H1 (cell line): ENCODE data around the gene LCE2B. TPM values are rescaled to one million over a fixed set of nuclear protein-coding genes. Genes with fewer than 3 reads are reported as not detected.

Source experiments
- CTCF ChIA-PET: fragments of 300-600 bp; sonication (Branson Sonifier 250); formaldehyde crosslinking; loops from one replicate; lab custom pipeline; 2021; ENCODE audit not compliant: partially characterized antibody; lab: Charles Lee
- POLR2A ChIA-PET: fragments of 300-600 bp; sonication (Branson Sonifier 250); formaldehyde crosslinking; loops from one replicate; lab custom pipeline; 2021; ENCODE audit warnings: inconsistent platforms; ENCODE audit not compliant: partially characterized antibody; lab: Charles Lee
- DNase-seq, 2 experiments: peaks; one replicate each; pipeline versions ENCODE4 v3.0.0 to v3.0.0-alpha.2; 2010 to 2022; ENCODE audit warnings: low spot score in 2 of 2, low read depth in 1 of 2, mixed read lengths in 1 of 2
- FAIRE-seq: peaks from 2 replicates; lab custom pipeline; 2011; peaks lifted over from hg19 to GRCh38; lab: Jason Lieb, UNC
- H2AFZ ChIP-seq: 2 replicates; pipeline ENCODE4 v1.8.1; 2012; ENCODE audit warnings: low read length, inconsistent platforms
- H2AK5ac ChIP-seq: 2 replicates; pipeline ENCODE4 v1.6.1; 2013; ENCODE audit warnings: low read depth, low read length
- H2BK120ac ChIP-seq: replicated peaks from 2 replicates; pipeline ENCODE3; 2013; ENCODE audit warnings: low read depth, low read length, inconsistent platforms
- H2BK12ac ChIP-seq: 2 replicates; pipeline ENCODE4 v1.6.1; 2013; ENCODE audit warnings: low read depth, low read length
- H2BK15ac ChIP-seq: 2 replicates; pipeline ENCODE4 v1.6.1; 2013; ENCODE audit warnings: low read length
- H2BK20ac ChIP-seq: 2 replicates; pipeline ENCODE4 v1.6.1; 2013; ENCODE audit warnings: low read length
- H2BK5ac ChIP-seq: 2 replicates; pipeline ENCODE4 v1.6.1; 2013; ENCODE audit warnings: low read depth, low read length
- H3K14ac ChIP-seq: 2 replicates; pipeline ENCODE4 v1.6.1; 2013; ENCODE audit warnings: inconsistent platforms; ENCODE audit not compliant: insufficient read length
- H3K18ac ChIP-seq: 2 replicates; pipeline ENCODE4 v1.6.1; 2013; ENCODE audit warnings: low read length; ENCODE audit errors: extremely low read depth
- H3K23ac ChIP-seq: 2 replicates; pipeline ENCODE4 v1.6.1; 2013; ENCODE audit warnings: inconsistent platforms; ENCODE audit not compliant: insufficient read length
- H3K23me2 ChIP-seq: 2 replicates; pipeline ENCODE4 v1.6.1; 2013; ENCODE audit warnings: low read depth, low read length
- H3K27ac ChIP-seq: 2 replicates; pipeline ENCODE4 v1.6.1; 2011; ENCODE audit warnings: low read depth, low read length, inconsistent platforms
- H3K27me3 ChIP-seq, 4 experiments: replicated peaks in 1 of 4; 1 replicate in 1 of 4; 2 replicates in 3 of 4; pipeline versions ENCODE4 v1.6.1 to v1.8.1; 2011 to 2013; ENCODE audit warnings: low read length in 3 of 4, mild to moderate bottlenecking in 3 of 4, inconsistent platforms in 2 of 4, mixed read lengths in 2 of 4, moderate library complexity in 1 of 4; ENCODE audit not compliant: control insufficient read depth in 3 of 4, insufficient read depth in 3 of 4; ENCODE audit errors: extremely low read depth in 1 of 4
- H3K36me3 ChIP-seq, 4 experiments: 2 replicates each; pipeline versions ENCODE4 v1.6.1 to v1.8.1; 2011 to 2013; ENCODE audit warnings: mild to moderate bottlenecking in 4 of 4, low read length in 3 of 4, moderate library complexity in 2 of 4, control low read depth in 1 of 4, inconsistent platforms in 1 of 4; ENCODE audit not compliant: insufficient read depth in 4 of 4, control insufficient read depth in 2 of 4
- H3K4ac ChIP-seq: replicated peaks from 2 replicates; pipeline ENCODE3; 2013; ENCODE audit warnings: low read length, low read depth, mixed read lengths, inconsistent platforms; ENCODE audit not compliant: insufficient read length
- H3K4me1 ChIP-seq, 4 experiments: replicated peaks in 1 of 4; 1 replicate in 1 of 4; 2 replicates in 3 of 4; pipeline versions ENCODE4 v1.6.1 to v1.8.1; 2011 to 2013; ENCODE audit warnings: low read length in 3 of 4, inconsistent platforms in 2 of 4, mixed read lengths in 1 of 4; ENCODE audit not compliant: insufficient read depth in 4 of 4, control insufficient read depth in 3 of 4
- H3K4me2 ChIP-seq, 2 experiments: 2 replicates each; pipeline versions ENCODE4 v1.6.1 to v1.8.1; 2011 to 2013; ENCODE audit warnings: low read depth in 2 of 2, low read length in 2 of 2, control low read depth in 1 of 2, inconsistent platforms in 1 of 2, mild to moderate bottlenecking in 1 of 2; ENCODE audit not compliant: insufficient read depth in 1 of 2
- H3K4me3 ChIP-seq, 4 experiments: fragments of 200-600, 300-600 bp in 1 of 4; sonication (generic), shearing (Covaris generic), sonication (Bioruptor Twin) in 1 of 4; 2 replicates each; pipeline versions ENCODE4 v1.5.1 to v1.8.1; 2011 to 2016; ENCODE audit warnings: low read length in 4 of 4, low read depth in 3 of 4, control low read depth in 2 of 4, inconsistent platforms in 2 of 4, mild to moderate bottlenecking in 2 of 4, mixed read lengths in 1 of 4, moderate library complexity in 1 of 4; ENCODE audit not compliant: insufficient read depth in 2 of 4; ENCODE audit errors: extremely low read depth in 1 of 4
- H3K56ac ChIP-seq: replicated peaks from 2 replicates; pipeline ENCODE3; 2013; ENCODE audit warnings: low read depth, mild to moderate bottlenecking, mixed read lengths, low read length, inconsistent platforms; ENCODE audit not compliant: insufficient read length
- H3K79me1 ChIP-seq: 2 replicates; pipeline ENCODE4 v1.6.1; 2013; ENCODE audit warnings: low read depth, low read length, control low read depth
- H3K79me2 ChIP-seq, 2 experiments: 2 replicates each; pipeline versions ENCODE4 v1.6.1 to v1.8.1; 2012 to 2013; ENCODE audit warnings: low read length in 2 of 2, mild to moderate bottlenecking in 2 of 2, inconsistent platforms in 1 of 2; ENCODE audit not compliant: insufficient read depth in 2 of 2, control insufficient read depth in 1 of 2
- H3K9ac ChIP-seq, 4 experiments: replicated peaks in 1 of 4; 1 replicate in 1 of 4; 2 replicates in 3 of 4; pipeline versions ENCODE4 v1.6.1 to v1.8.1; 2011 to 2013; ENCODE audit warnings: low read depth in 3 of 4, low read length in 3 of 4, control low read depth in 2 of 4, mild to moderate bottlenecking in 2 of 4, moderate library complexity in 2 of 4, inconsistent platforms in 1 of 4; ENCODE audit errors: extremely low read depth in 1 of 4
- H3K9me3 ChIP-seq, 2 experiments: 2 replicates each; pipeline versions ENCODE4 v1.6.1 to v1.8.1; 2012 to 2013; ENCODE audit warnings: mild to moderate bottlenecking in 2 of 2, moderate library complexity in 2 of 2, control low read depth in 1 of 2, inconsistent platforms in 1 of 2, low read depth in 1 of 2, low read length in 1 of 2, mixed read lengths in 1 of 2; ENCODE audit not compliant: insufficient read depth in 2 of 2
- H4K20me1 ChIP-seq, 2 experiments: replicated peaks in 1 of 2; 2 replicates each; pipeline versions ENCODE3 to v1.8.1; 2011 to 2013; ENCODE audit warnings: inconsistent platforms in 2 of 2, low read length in 2 of 2, mild to moderate bottlenecking in 1 of 2; ENCODE audit not compliant: insufficient read depth in 2 of 2, control insufficient read depth in 1 of 2
- H4K5ac ChIP-seq: 2 replicates; pipeline ENCODE4 v1.6.1; 2013; ENCODE audit warnings: low read length, low read depth, mixed read lengths, inconsistent platforms; ENCODE audit not compliant: insufficient read length
- H4K8ac ChIP-seq: 2 replicates; pipeline ENCODE4 v1.8.0; 2013; ENCODE audit warnings: mild to moderate bottlenecking, moderate library complexity, low read length, inconsistent platforms; ENCODE audit not compliant: insufficient read depth; ENCODE audit errors: extremely low read depth
- H4K91ac ChIP-seq: replicated peaks from 2 replicates; pipeline ENCODE3; 2013; ENCODE audit warnings: low read length, mixed read lengths, inconsistent platforms; ENCODE audit not compliant: insufficient read length
- ATF2 ChIP-seq: IDR thresholded peaks from 2 replicates; pipeline ENCODE4 v1.6.1; 2012; ENCODE audit warnings: low read length, inconsistent platforms
- BACH1 ChIP-seq: IDR thresholded peaks from 2 replicates; pipeline ENCODE4 v1.6.1; 2012; ENCODE audit warnings: low read length, improper control_type of control experiment
- CBX8 ChIP-seq: fragments of 300-800, 300-1000 bp; sonication (generic); IDR thresholded peaks from 2 replicates; pipeline ENCODE4 v1.7.1; 2016; ENCODE audit warnings: low read depth, low read length, borderline replicate concordance
- CREB1 ChIP-seq: IDR thresholded peaks from 2 replicates; pipeline ENCODE4 v1.6.1; 2012; ENCODE audit warnings: inconsistent platforms
- EGR1 ChIP-seq: IDR thresholded peaks from 2 replicates; pipeline ENCODE4 v1.6.1; 2011; ENCODE audit warnings: low read depth, low read length, borderline replicate concordance
- GABPA ChIP-seq: IDR thresholded peaks from 2 replicates; pipeline ENCODE4 v1.6.1; 2011; ENCODE audit warnings: mild to moderate bottlenecking, low read length, moderate library complexity, borderline replicate concordance; ENCODE audit not compliant: insufficient read depth
- KDM5A ChIP-seq: fragments of 200-600 bp; IDR thresholded peaks from 2 replicates; pipeline ENCODE4 v1.7.1; 2012; ENCODE audit warnings: mild to moderate bottlenecking, low read length, inconsistent platforms, mixed read lengths
- POU5F1 ChIP-seq: IDR thresholded peaks from 2 replicates; pipeline ENCODE4 v1.6.1; 2011; ENCODE audit warnings: low read depth, mild to moderate bottlenecking, low read length, moderate library complexity
- RAD21 ChIP-seq, 2 experiments: IDR thresholded peaks in 1 of 2; conservative IDR thresholded peaks in 1 of 2; 2 replicates each; pipeline ENCODE4 v1.6.1; 2011; ENCODE audit warnings: low read depth in 2 of 2, low read length in 2 of 2, improper control_type of control experiment in 1 of 2, inconsistent platforms in 1 of 2, mild to moderate bottlenecking in 1 of 2, moderate library complexity in 1 of 2
- RFX5 ChIP-seq: IDR thresholded peaks from 2 replicates; pipeline ENCODE4 v1.6.1; 2011; ENCODE audit warnings: low read depth, low read length, improper control_type of control experiment, borderline replicate concordance
- SIX5 ChIP-seq: IDR thresholded peaks from 2 replicates; pipeline ENCODE4 v1.6.1; 2011; ENCODE audit warnings: mild to moderate bottlenecking, low read depth, low read length
- polyA plus RNA-seq, 7 experiments: library from polyadenylated mRNA; depleted of rRNA in 3 of 7; stranded (reverse) in 5 of 7; unstranded in 2 of 7; fragments of >200 nt in 5 of 7; fragments of 200-250 nt in 2 of 7; gene quantifications; 1 replicate in 5 of 7; 2 replicates in 1 of 7; 4 replicates in 1 of 7; pipeline versions ENCODE4 v1.2.1 to v1.2.3, GENCODE V29; 2011 to 2013; ENCODE audit warnings: missing spikeins in 2 of 7, mixed read lengths in 2 of 7
- total RNA-seq: library from RNA; stranded (reverse); fragmentation: NEBNext Ultra II Directional; extraction: Animal tissue kit (Norgen Biotek cat#: 25700); gene quantifications from 2 replicates; pipeline ENCODE4 v1.2.1, GENCODE V29; 2021
- TF ChIP-seq, protein P1 (sequence below), 3 experiments: IDR thresholded peaks; 1 replicate in 2 of 3; 2 replicates in 1 of 3; pipeline versions ENCODE4 v1.5.1 to v1.6.1; 2011; ENCODE audit warnings: low read length in 3 of 3, mild to moderate bottlenecking in 3 of 3, inconsistent platforms in 2 of 3, low read depth in 1 of 3, moderate library complexity in 1 of 3; ENCODE audit not compliant: insufficient read depth in 1 of 3; ENCODE audit errors: control extremely low read depth in 1 of 3

LCE2B gene
- total and polyA plus RNA-seq, 2 of the 8 experiments (the other 6 are each of a cell fraction or from before 2014, with no cell fraction given): not detected

DNA sequence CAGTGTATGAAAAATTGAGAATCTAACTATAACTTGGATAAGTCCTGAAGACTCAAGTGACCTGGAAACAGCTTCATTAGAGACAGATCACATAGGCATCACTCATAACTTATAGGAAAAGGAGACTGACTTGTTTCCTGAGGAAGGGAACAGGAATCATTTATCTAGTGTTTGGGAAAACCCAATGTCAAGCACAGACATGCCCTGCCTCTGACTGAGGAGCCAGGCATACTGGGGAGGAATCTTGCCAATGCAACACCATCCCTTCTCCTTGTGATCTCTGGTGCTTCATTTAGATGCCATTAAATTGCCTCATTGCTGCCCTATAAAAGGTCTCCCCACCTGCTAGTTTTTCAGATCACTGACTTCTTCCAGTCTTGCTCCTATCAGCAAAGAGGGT is 32.3 kb downstream of the LCE2B start:
- Histone ChIP-seq H2BK15ac (no peak overlapping the region), H4K20me1 (no peaks in the 10 kb centered on the region), H2BK12ac (no peak overlapping the region), H3K56ac (no peak overlapping the region), H3K27me3 (no peaks in the 10 kb centered on the region), H3K27ac (no peak overlapping the region), H3K4me3 (no peak overlapping the region), H3K36me3 (no peaks in the 10 kb centered on the region), H3K9me3 (peaks cover 86 to 92% of the 10 kb centered on the region in 2 experiments), H3K79me1 (no peaks in the 10 kb centered on the region), H3K23me2 (no peaks in the 10 kb centered on the region), H2BK5ac (no peak overlapping the region), H3K23ac (no peak overlapping the region), H3K4me1 (no peaks in the 10 kb centered on the region), H2AK5ac (no peak overlapping the region), H2AFZ (no peak overlapping the region), H3K18ac (no peak overlapping the region), H2BK20ac (no peak overlapping the region), H3K79me2 (no peaks in the 10 kb centered on the region), H3K4ac (no peak overlapping the region), H3K4me2 (no peak overlapping the region), H3K9ac (no peak overlapping the region), H3K14ac (no peak overlapping the region), H4K8ac (no peak overlapping the region), H4K91ac (no peak overlapping the region), H2BK120ac (no peak overlapping the region), H4K5ac (no peak overlapping the region)
- DNase-seq (no peak), FAIRE-seq (no peak)
- ChIA-PET CTCF (no interaction called here), POLR2A (no interaction called here)
- TF ChIP-seq SIX5 (no peak), POU5F1 (no peak), GABPA (no peak), CBX8 (no peak), EGR1 (no peak), CREB1 (no peak), RFX5 (no peak), BACH1 (no peak), ATF2 (no peak), RAD21 (IDR thresholded peaks at IDR 0.05 in 1 of 2, conservative IDR thresholded peaks at IDR 0.05 in 1 of 2; ENCODE audit: low read depth in 2 of 2, low read length in 2 of 2) (no peak), KDM5A (no peak)
- TF ChIP-seq, protein P1, sequence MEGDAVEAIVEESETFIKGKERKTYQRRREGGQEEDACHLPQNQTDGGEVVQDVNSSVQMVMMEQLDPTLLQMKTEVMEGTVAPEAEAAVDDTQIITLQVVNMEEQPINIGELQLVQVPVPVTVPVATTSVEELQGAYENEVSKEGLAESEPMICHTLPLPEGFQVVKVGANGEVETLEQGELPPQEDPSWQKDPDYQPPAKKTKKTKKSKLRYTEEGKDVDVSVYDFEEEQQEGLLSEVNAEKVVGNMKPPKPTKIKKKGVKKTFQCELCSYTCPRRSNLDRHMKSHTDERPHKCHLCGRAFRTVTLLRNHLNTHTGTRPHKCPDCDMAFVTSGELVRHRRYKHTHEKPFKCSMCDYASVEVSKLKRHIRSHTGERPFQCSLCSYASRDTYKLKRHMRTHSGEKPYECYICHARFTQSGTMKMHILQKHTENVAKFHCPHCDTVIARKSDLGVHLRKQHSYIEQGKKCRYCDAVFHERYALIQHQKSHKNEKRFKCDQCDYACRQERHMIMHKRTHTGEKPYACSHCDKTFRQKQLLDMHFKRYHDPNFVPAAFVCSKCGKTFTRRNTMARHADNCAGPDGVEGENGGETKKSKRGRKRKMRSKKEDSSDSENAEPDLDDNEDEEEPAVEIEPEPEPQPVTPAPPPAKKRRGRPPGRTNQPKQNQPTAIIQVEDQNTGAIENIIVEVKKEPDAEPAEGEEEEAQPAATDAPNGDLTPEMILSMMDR (IDR thresholded peaks at IDR 0.05; ENCODE audit: control extremely low read depth in 1 of 3, insufficient read depth in 1 of 3, low read depth in 1 of 3, low read length in 3 of 3): no peak
